ENCODE data around the gene ANKRD11. TPM values are rescaled to one million over a fixed set of nuclear protein-coding genes. Genes with fewer than 3 reads are reported as not detected.
"Not testable (repeated sequence)": the region's sequence is repeated elsewhere in the genome, so short reads cannot be mapped to it uniquely, and the experiment has no call there.

ANKRD11 gene
- total RNA-seq, 1 donor from 2014 or later = 154 TPM

DNA sequence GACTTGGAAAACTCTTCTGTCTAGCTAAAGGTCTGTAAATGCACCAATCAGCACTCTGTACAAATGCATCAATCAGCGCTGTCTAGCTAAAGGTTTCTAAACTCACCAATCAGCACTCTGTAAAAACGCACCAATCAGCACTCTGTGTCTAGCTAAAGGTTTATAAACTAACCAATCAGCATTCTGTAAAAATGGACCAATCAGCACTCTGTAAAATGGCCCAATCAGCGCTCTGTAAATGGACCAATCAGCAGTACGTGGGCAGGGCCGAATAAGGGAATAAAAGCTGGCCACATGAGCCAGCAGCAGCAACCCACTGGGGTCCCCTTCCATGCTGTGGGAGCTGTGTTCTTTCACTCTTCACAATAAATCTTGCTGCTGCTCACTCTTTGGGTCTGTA is 55.3 kb downstream of the ANKRD11 start:
- intact Hi-C loops (cut with micrococcal nuclease) = not testable (repeated sequence)

GRCh38 chr16:89434490-89434889 is 55.9 kb downstream of the ANKRD11 start:
- intact Hi-C loops (cut with micrococcal nuclease) = no loop called here

GRCh38 chr16:89433363-89433984 is 56.9 kb downstream of the ANKRD11 start:
- intact Hi-C loops (cut with micrococcal nuclease) = not testable (repeated sequence)

- intact Hi-C loops (cut with micrococcal nuclease) = no loop called here
Observed at GRCh38 chr16:89431630-89432029, 58.7 kb downstream of the ANKRD11 start.

- intact Hi-C loops (cut with micrococcal nuclease) = no loop called here
Observed at GRCh38 chr16:89431158-89431584, 59.2 kb downstream of the ANKRD11 start.

DNA sequence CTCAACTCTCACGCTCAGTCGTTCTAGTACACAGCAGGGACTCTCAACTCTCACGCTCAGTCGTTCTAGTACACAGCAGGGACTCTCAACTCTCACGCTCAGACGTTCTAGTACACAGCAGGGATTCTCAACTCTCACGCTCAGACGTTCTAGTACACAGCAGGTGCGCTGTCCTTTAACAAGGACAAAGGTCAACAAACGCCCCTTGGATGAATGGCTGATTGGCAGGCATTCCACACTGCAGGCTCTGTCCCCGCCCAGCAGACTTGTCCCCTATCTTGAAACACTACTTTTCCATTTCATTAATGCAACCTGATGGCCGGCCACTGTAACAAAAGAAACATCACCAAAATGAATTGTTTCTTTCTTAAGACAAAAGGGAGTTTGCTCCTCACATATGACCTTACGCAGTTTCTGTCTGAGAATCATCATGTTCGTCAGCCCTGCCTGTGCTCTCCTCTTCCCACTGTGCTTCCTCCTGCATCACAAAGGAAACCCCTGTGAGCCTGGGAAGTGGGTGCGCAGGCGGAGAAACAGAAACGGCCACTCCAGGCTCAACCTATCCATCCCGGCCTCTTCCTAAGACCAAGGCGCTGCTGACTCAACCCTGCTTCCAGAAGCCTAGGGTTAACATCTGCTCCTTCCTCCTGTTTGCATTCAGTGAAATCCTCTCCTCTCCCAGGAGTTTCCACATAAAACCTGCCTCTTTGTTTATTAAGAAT is 59.8 kb downstream of the ANKRD11 start:
- intact Hi-C loops (cut with micrococcal nuclease) = no loop called here

DNA sequence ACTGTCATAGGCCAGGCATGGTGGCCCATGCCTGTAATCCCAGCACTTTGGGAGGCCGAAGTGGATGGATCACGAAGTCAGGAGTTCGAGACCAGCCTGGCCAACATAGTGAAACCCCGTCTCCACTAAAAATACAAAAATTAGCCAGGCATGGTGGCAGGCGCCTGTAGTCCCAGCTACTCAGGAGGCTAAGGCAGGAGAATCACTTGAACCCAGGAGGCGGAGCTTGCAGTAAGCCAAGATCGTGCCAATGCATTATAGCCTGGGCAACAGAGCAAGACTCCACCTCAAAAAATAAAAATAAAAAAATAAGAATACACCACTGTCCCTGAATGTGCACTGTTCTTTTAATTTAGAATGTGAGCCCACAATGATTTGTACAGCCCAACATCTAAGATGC is 61.8 kb downstream of the ANKRD11 start:
- intact Hi-C loops (cut with micrococcal nuclease) = not testable (repeated sequence)

- intact Hi-C loops (cut with micrococcal nuclease) = no loop called here
Observed at GRCh38 chr16:89426736-89427530, 63.4 kb downstream of the ANKRD11 start.

GRCh38 chr16:89425523-89425922 is 64.8 kb downstream of the ANKRD11 start:
- intact Hi-C loops (cut with micrococcal nuclease) = no loop called here

DNA sequence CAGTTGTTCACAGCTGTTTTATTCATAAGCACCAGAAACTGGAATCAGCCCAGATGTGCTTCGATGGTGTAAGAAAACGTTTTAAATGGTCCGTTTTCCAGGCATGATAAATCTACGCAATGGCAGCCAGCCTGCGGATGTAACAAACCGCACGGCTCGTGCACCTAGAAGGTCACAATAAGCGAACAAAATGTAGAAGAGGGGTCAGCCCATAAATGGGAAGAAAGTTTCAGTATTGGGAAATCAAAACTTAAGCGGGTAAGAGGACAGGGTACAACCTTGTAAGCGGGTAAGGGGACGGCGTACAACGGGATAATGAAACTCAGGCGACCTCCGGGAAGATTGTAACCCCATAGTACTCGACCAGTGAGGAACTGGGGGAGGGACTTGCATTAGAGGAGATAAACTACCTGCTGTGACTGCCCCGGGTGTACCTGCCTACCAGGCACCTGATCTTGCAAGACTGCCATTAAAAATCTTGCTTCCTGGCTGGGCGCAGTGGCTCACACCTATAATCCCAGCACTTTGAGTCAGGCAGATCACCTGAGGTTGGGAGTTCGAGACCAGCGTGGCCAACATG is 66.6 kb downstream of the ANKRD11 start:
- intact Hi-C loops (cut with micrococcal nuclease) = no loop called here

DNA sequence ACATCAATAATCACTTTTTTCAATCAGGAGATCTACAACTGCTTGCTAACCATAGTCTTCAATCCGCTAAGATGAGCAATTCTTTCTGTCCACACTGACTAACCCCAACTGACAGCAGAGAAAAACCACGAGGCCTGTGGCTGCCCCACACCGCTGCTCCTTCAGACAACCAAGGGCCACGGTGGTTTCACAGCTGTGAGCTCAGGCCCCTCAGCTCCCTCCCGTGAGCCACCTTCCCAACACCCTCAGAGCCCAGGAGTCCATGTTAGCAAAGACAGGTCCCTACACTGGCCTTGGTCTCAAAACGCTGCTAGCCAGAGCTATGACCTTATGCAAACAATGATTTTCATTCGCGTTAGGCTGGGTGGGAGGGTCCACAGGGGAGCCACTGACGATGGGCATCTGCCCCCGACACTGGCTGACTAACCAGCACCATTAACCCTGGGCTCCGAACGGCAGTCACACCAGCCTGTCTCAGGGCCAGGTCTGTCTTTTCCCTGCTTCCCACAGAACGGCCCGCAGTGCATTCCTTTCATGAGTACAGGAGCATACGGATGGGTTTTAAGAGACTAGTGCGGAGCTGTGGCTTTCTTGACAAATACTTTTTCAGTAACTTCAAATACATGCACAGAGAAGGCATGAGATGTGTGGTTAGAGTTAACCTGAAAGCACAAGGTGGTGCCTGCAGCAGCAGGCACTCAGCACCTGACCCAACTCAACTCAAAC is 67.3 kb downstream of the ANKRD11 start:
- intact Hi-C loops (cut with micrococcal nuclease) = no loop called here

- intact Hi-C loops (cut with micrococcal nuclease) = no loop called here
Observed at GRCh38 chr16:89422527-89422904, 67.8 kb downstream of the ANKRD11 start.

GRCh38 chr16:89421300-89421699 is 69.1 kb downstream of the ANKRD11 start:
- intact Hi-C loops (cut with micrococcal nuclease) = not testable (repeated sequence)

- intact Hi-C loops (cut with micrococcal nuclease) = no loop called here
Observed at GRCh38 chr16:89420204-89420603, 70.2 kb downstream of the ANKRD11 start.

- intact Hi-C loops (cut with micrococcal nuclease) = loop anchor here (10.0 kb wide), 1 partner anchor 54 kb away; no protein-coding TSS in a partner anchor
Observed at GRCh38 chr16:89418352-89418751, 72.0 kb downstream of the ANKRD11 start.

- intact Hi-C loops (cut with micrococcal nuclease) = loop anchor here (10.0 kb wide), 1 partner anchor 53 kb away; no protein-coding TSS in a partner anchor
Observed at GRCh38 chr16:89417352-89417751, 73.0 kb downstream of the ANKRD11 start.

GRCh38 chr16:89413811-89414585 is 76.4 kb downstream of the ANKRD11 start:
- intact Hi-C loops (cut with micrococcal nuclease) = loop anchor here (10.0 kb wide), 1 partner anchor 49 kb away; no protein-coding TSS in a partner anchor

GRCh38 chr16:89412811-89413210 is 77.5 kb downstream of the ANKRD11 start:
- intact Hi-C loops (cut with micrococcal nuclease) = loop anchor here (10.0 kb wide), 1 partner anchor 48 kb away; no protein-coding TSS in a partner anchor

- intact Hi-C loops (cut with micrococcal nuclease) = loop anchor here (10.0 kb wide), 1 partner anchor 47 kb away; no protein-coding TSS in a partner anchor
Observed at GRCh38 chr16:89411335-89411850, 79.0 kb downstream of the ANKRD11 start.
